ENCODE results near the gene WNT2B.

- TF ChIP-seq CTCF (IDR thresholded peaks at IDR 0.05; ENCODE audit: low read depth, low read length) (no peak), EZH2phosphoT487 (IDR thresholded peaks at IDR 0.05; ENCODE audit: low read depth) (no peak)
Measured at GRCh38 chr1:112502826-112503225, 5.9 kb upstream of the WNT2B start.

All from OCI-LY3 (cell line).